Mucosa of gallbladder (tissue), 1 donor: Measurements from ENCODE around the gene GRAMD4. TPM values are rescaled to one million over a fixed set of nuclear protein-coding genes. Genes with fewer than 3 reads are reported as not detected.

ENCODE experiments used
- DNase-seq: peaks from one replicate; pipeline ENCODE4 v3.0.0-alpha.2; 2020; ENCODE audit warnings: low spot score
- total RNA-seq: library from RNA; stranded (reverse); gene quantifications from one replicate; pipeline ENCODE4 v1.2.1, GENCODE V29; 2021
- donor health status: DM: no; HTN: no; CAD: no.

GRAMD4 gene
- total RNA-seq, 1 donor from 2014 or later = 142 TPM

DNA sequence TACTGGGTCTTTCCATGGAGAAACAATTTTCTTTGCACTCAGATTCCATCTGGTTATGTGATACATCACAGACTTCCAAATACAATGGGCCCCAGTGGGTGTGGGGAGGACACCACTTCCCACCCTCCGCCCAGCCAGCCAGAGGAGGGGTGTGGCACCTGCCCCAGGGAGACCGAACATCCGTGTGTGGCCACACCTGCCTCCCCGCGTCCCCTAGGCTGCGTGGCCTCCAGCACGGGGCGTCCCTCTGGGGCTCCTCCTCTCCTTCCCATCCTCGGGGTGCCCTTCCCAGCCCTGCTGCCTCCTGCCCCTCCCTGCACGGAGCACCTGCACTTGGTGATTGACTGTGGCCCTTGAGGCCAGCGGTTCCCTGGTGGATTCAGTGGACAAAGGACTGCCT is 68.8 kb downstream of the GRAMD4 start:
- no peak for DNase-seq

DNA sequence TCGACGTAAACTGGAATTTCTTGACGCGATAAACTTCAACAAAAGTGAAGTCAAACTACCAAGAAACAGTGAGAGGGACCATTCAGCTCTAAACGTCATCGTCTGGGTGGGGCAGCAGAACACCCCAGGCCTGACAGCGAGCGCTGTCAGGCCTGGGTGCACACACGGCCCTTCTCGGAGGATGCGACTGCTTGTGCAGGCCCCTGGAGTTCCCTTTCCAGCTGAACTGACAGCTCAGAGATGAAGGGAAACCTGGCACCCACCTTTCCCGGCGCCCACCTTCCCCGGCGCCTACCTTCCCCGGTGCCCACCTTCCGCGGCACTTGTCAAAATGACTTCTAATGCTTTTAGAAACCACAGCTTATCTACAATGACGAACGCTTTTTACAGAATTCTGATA is 70.0 kb downstream of the GRAMD4 start:
- DNase-seq = no peak

DNA sequence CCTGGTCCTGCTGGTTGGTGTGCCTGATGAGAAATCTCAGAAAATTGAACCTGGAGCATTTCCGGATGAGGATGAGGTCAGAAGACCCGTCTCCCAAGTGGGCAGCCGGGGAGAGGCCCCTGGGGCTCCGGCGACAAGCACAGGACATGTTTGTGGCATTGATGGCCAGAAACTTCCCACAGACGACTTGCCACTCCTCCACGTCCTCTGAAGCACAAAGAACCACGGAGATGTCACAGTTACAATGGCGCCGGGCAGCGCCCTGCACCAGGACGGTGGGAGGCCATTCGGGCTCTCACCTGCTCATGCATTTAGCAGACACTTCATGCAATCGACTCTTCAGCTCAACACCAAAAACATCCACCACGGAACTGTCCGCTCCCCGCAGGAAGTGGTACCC is 71.4 kb downstream of the GRAMD4 start:
- no peak for DNase-seq

DNA sequence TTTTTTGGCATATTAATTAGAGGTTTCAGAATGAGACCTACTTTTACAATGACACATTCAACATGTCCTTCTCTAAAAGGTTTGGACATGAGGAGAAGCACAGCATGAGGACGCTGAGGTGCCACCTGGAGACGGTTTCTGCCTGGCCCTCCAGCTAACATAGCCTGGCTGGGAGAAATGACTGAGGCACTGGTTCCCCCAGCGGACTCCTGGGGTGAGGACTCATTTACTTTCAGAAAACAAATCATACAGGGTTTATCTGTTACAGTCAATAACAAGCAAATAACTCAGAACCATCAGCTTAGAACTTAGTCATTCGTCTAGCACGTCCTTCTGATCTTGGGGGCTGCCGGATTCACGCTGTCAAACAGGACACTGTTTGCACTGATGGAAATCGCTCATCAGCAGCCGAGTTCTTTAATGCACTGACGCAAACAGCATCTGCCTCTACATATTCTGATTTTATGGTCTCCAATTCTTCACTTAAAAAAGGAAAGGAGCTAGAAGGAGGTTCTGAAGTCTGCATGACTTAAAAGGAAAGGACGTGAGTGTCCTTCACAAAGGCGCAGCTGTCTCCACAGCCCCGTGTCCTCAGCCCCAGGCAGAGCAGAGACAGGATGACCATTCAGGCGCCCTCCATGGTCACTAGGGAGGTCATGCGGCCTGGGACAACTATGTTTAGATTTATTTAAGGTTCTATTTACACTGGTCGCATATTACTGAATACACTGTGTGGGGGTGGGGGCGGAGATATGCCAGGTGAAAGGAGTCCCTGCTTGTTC is 73.6 kb downstream of the GRAMD4 start:
- no peak for DNase-seq

DNA sequence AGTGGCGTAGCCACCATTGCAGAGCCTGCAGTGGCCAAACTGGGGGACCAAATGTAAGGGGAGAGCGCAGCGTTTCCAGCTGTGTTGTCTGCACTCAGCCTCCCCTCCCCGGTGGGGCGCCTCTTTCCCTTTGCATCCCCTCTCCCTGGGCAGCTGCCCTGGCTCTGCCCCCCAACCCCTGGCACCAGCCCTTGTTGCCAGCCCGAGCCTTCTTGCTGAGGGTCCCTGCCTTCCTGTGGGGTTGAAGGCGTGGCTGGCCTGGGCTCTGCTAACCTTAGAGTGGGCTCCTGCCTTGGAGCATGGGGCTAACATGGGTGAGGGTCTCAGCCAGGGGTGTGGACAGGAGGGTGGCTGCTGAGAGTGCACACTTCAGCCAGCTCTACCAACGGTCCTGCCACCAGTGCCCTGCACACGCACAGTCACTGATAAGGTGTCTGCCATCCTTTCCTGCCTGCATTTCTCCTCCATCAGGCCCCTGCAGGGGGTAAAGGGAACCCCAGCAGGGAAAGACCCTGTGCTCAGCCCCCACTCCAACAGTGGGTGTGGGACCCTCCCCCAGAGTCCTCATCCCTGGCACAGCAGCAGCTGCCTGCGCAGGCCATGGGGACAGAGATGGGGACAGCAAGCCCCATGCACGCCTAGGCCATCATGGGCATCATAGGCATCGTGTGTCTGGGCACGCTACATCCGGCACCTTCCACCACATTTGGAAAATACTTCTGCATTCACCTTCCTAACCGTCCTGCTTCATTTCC is 74.4 kb downstream of the GRAMD4 start:
- no peak for DNase-seq

DNA sequence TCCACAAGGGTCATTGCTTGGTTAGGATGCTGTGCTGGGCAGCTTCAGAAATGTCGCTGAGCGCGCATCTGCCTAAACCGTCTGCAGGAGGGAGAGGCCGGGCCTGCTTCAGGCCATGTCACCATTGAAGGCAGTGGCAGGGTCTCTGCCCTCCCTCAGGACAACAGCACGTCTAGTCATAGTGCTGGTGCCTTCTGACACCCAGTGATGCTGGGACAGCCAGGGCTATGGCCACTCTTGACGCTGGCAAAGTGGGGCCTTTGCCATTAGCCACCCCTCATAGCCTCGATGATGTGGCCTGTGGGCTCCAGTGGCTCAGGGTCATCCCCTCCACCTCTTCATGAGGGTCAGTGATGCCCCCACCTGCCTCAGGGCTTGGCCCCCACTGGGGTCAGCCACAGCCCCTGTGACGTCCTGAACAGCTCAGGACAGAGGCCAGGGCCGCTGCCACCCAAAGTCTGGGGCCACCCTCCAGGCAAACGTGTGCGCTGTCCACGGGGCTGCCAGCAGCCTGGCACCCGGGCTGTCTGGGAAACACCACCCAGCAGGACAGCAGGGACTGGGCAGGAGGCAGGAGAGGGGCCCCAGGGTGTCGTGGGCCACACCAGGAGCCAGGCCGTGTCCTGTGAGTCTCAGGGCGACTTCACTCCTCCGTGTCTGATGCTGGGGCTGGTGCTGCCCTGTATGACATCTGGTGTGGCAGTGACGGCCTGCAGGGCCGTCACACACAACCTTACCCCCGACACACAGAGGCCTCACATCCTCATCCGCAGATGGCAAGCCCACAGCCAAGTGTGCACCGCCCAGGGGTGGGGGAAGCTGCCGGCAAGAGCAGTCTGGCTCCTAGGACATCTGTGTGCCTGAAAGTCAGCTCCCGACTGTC is 75.4 kb downstream of the GRAMD4 start:
- DNase-seq = no peak

DNA sequence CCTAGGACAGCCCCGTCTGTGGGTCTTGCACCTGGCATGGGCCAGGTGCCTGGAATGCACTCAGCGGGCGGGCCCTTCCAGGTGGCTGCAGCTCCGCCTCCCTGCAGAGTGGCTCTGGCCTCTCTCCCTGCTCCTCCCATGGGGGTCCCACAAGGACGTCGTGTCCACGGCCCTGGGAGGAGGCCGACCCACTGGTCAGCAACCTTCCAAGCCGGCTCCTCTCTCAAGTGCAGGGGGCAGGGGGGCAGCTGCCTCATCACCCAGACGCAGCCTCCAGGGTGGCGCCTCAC is 76.0 kb downstream of the GRAMD4 start:
- DNase-seq = no peak

DNA sequence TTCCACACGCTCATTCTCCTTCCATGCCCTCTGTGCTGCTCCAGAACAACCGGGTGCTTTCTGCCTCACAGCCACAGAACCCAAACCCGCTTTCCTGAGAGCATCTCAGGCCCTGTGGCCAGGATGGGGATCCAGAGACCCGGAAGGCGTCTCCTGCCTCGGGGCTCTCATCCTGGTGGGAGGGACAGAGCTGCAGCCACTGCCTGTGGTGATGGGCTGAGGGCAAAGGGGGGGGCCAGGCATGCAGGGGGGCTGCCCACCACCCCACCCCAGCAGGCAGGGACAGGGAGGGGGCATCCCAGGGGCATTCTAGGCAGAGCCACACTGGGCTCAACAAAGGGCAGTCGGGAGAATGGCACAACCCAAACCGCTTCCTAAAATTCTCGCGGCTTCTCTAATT is 76.4 kb downstream of the GRAMD4 start:
- no peak for DNase-seq

DNA sequence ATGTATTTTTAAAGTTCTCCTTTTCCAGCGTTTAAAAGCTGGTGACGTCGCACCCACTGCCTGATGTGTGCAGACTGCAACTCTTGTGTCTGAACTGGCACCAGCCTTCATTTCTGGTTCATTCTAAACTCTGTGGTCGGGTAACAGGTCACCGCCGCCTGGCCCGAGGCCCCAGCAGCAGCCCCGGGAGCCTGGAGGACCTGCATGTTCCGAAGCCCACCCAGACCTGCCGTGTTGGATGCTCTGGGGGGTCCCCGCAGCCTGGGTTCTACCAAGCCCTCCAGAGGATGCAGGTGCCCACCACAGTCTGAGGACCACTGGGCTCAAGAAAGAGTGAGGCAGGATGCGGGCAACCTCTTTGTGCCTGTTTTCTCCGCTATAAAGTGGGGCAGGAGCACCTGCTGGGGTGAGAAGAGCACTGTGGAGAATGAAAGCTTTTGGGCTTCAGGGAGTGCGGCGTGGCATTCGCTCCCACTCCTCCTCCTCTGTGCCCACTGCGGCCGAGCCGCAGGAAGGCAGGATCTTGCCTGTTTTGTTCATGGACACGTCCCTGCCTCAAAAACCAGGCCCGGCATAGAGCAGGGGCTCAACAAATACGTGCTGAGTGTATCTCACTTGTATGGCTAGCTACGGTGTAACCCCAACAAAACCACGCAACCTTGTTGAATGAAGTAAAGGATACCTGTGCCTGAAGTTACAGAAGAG is 77.8 kb downstream of the GRAMD4 start:
- DNase-seq = no peak

DNA sequence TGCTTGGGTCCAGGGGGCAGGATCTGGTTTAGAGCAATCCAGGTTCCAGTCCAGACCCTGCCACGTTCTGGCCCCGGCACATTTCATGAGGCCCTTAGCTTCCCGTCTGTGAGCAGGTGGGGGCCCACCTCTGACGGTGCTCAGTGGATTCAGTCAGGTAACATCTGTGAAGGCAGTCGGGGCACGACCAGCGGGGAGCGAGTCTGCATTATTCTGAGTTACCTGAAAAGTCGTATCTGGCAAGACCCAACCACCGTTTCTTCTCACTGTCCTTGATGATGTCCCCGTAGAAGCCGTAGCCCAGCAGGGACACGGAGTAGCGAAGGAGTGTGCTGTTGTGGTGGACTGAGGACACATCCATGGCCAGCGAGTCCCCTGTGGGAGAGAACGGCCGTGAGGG is 78.9 kb downstream of the GRAMD4 start:
- DNase-seq = no peak

DNA sequence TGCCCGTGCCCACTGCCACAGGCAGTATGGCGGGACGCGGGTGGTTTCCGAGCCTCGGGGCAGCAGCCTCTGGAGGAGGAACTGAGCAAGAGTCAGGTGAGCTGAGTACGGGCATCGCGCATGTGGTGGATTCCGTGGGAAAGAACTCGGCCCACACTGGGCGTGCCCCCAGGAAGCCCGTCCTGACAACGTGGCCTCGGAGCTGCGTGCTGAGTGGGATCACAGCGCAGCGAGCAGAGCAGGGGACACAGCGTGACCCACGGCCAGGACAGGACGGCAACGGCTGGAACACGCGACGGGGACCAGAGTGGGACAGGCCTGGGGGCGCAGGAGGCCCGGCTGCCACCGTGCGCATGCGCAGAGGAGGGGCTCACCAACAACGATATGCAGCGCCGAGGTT is 81.1 kb downstream of the GRAMD4 start:
- no peak for DNase-seq

DNA sequence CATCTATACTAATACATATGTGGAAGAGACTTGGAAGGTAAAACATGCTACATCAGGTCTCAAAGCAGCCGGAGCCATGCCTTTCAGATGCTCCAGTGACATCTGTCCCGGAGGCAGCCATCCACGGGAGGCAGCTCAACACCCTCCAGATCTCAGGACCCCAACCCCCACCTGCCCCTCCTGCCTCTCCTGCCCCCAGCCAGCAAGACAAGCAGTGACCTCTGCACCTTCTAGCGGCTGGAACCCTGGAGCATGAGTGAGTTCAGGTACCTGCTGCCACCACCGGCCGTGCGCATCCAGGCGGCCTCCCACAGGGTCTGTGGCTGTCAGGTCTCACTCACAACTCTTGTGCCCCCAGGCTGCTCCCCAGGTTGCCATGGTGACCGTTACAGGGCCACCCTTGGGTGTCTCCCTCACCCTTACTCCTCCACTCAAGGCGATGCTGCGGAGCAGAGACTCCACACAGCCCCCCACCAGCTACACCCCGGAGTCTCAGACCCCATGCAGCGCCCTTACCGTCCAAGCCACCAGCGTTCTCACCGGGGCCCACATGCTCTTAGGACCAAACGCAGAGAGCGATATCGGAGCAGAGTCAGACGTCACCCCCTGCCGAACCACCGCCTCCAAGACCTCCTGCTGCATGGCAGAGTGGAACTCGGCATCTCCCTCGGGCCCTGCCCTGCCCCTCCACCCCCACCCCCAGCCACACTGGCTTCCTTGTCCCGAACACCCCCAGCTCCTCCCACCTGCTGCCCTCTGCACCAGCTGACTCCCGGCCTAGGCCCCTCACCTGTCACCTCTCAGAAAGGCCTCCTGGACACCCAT is 83.2 kb downstream of the GRAMD4 start:
- no peak for DNase-seq

DNA sequence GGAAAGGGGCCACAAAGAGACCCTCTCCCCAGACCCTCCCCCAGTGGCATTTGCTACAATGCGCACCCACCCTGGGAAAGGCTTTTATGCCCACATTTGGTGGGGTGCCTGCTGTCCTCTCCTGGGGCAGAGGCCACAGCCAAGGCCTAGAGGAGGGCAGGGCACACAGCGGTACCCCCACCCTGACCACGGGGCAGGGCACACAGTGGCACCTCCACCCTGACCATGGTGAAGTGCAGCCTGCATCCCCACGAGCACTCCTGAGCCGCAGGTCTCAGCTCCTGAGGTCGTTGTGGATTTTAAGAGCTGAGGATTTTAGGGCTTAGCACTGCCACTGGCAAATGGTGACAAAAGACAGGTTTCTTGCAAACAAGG is 83.8 kb downstream of the GRAMD4 start:
- no peak for DNase-seq

DNA sequence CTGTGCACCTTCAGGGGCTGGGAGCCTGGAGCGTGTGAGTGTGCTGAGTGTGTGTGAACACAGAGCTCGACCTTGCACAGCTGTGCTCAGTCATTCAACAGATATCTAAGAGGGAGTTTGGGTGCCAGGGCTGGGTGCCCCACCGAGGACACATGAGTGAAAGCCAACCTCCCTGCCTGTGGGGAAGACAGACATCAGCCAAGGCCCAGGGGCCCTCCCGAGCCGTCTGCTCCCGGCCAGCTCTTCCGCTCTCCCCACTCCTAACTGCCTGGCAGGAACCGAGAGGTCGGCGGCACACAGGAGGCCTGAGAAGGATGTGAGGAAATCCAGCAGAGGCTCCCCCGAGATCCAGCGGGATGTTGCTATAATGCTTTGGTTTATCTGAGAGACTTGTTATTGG is 85.9 kb downstream of the GRAMD4 start:
- DNase-seq = no peak

DNA sequence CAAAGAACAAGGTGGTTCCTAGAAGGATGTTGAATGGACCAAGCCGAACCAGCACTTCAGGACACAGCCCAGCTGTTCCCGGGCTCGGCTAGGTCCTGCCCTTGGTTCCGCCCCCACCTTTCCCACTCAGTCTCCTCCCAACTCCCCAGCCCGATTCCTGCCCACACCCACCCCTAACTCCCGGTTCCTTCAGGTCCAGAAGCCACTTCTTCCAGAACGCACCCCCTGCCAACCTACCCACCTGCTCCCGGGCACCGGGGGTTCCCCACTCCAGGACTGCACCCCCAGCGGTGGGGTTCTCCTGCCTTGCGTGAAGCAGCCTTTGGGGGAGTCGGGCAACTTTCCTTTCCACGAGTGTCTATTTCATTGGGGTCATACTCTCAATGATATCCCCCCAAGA is 87.1 kb downstream of the GRAMD4 start:
- DNase-seq = no peak

DNA sequence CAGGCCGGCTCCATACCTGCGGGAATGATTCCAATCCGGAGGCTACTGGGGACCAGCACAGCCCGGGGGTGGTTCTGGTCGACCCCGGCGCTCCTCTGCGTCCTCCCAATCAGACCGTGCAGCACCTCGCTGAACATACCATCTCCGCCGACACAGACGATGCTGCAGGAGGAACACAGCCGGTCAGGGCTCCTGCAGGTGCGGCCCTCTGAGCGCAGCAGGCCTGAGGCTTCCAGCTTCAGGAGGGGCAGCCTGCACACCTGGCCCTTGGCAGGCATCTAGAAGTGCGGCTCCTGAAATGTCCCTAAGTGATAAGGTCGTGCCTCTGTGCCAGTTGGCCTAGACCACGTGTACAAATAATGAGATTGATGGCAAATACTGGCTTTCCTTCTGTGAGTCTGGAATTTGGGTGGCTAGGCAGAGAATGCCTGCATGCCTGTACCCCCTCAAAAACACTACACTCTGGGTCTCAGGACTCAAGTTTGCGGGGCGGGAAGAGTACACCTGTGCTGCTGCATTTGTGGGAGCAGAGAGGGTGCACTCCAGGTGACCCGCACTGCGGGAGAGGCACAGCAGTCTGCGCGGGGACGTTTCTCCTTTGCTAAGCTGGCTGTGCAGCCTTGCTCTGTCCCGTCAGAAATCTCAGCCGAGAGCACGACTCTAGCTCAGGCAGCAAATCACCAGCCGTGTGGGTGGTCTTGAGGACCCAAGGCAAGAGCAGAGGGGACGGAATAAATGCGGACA is 87.8 kb downstream of the GRAMD4 start:
- DNase-seq = no peak

DNA sequence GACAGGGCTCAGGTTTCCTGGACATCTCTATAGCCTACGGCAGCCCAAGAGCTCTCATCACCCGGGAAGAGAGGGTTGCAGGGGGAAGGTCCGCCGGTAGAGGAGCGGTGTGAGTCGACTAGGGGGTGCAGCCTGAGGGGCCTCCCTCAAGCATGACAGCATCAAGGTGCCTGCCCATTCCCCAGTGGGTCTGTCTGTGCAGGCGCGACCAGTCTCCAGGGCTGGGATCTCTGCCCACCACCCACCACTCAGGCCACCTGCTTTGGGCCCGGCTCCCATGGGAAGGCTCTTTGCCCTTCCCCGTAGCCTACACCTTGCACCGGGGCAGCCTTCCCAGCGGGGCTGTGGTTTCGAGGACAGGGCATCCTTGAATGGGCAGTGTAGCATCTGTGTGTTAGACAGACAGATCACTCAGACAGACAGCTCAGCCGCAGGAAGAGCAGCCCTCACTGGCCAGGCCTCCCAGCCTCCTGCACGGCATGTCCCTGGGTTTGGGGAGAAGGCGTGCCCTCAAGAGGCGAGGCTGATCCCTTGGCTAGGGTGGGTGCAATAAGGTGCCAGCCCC is 88.7 kb downstream of the GRAMD4 start:
- no peak for DNase-seq

DNA sequence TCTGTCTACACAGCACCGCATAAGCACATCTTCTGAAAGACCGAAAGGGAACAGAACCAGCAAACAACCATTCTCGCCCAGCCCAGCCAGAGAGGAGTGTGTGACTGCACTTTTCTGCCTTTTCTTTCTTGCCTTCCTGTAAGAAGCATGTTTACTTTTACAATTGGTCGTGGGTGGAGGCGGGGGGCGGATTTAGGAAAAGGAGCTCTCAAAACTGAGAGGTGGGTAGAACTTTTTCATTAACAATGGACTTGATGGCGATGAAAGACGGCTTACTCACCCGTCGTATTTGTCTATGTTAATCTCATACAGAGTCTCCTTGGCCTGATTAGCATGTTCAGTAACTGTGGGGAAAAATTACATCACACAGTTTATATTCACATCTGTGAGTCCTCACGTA is 90.6 kb downstream of the GRAMD4 start:
- no peak for DNase-seq

DNA sequence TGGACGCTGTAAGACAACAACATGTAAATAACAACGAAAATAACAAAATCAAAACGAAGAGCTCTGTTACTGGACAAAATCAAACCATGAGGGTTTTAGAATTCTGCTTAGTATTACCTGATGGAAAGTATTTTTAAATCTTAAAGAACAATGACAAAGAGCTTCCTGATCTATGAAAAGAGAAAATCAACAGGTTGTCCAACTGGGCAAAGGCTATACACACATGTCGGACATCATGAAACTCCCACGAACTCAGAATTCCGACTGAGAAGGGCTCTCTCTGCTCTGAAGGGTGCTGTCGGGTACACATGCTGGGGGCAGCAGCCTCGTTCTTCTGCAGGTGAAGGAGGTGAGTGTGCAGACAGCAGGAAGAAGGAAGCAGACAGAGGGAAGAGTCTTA is 92.1 kb downstream of the GRAMD4 start:
- DNase-seq = no peak

DNA sequence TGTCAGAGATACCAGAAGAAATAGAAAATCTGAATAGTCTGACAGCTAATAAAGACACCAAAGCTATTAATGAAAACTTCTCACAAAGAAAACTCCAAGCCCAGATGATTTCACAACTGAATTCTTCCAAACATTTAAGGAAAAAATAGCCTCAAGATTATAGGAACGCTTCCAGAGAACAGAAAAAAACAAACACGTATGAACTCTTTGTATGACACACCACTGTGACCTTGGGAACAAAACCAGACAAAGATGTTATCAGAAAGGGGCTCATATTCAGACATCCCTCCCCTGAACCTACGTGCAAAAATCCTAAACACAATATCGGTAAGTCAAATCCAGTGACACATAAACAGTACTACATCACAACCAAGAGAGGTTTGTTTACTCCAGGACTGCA is 94.4 kb downstream of the GRAMD4 start:
- DNase-seq = no peak
